ENCODE measurements around the gene PCDHGB3. TPM values are rescaled to one million over a fixed set of nuclear protein-coding genes. Genes with fewer than 3 reads are reported as not detected.
"Not testable (repeated sequence)": the region's sequence is repeated elsewhere in the genome, so short reads cannot be mapped to it uniquely, and the experiment has no call there.

Gene PCDHGB3
- total and polyA plus RNA-seq, 2 donors (not counting 1 experiment from before 2014, with no cell fraction given): 0.52 to 3.8 TPM

DNA sequence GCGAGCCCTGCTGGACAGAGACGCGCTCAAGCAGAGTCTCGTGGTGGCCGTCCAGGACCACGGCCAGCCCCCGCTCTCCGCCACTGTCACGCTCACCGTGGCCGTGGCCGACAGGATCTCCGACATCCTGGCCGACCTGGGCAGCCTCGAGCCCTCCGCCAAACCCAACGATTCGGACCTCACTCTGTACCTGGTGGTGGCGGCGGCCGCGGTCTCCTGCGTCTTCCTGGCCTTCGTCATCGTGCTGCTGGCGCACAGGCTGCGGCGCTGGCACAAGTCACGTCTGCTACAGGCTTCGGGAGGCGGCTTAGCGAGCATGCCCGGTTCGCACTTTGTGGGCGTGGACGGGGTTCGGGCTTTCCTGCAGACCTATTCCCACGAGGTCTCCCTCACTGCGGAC lies 37.5 kb upstream of the PCDHGB3 start:
- ATAC-seq (ENCODE audit: low read depth); H3K4me3 ChIP-seq (ENCODE audit: control extremely low read depth in 1 of 5, extremely low read depth in 1 of 5, insufficient read depth in 1 of 5, low read depth in 2 of 5, low read length in 4 of 5); H3K4me2 ChIP-seq (replicated peaks; ENCODE audit: low read depth, low read length, poor library complexity, severe bottlenecking); H3K79me2 ChIP-seq (ENCODE audit: control insufficient read depth, insufficient read depth, low read length); H3K36me3 ChIP-seq (replicated peaks in 1 of 2; ENCODE audit: control extremely low read depth in 1 of 2, control insufficient read depth in 1 of 2, extremely low read depth in 1 of 2, insufficient read depth in 2 of 2, low read length in 1 of 2); H3K27ac Mint-ChIP-seq; H3K4me3 Mint-ChIP-seq; intact Hi-C loops (cut with micrococcal nuclease); H2AFZ ChIP-seq (ENCODE audit: insufficient read depth, low read depth, low read length, poor library complexity, severe bottlenecking); CTCF ChIA-PET; H3K4me1 Mint-ChIP-seq; H3K4me1 ChIP-seq (ENCODE audit: control insufficient read depth in 2 of 2, insufficient read depth in 2 of 2, low read length in 2 of 2); DNase-seq; H3K9me3 Mint-ChIP-seq (ENCODE audit: insufficient read depth); H4K20me1 ChIP-seq (ENCODE audit: control insufficient read depth, insufficient read depth, low read length, poor library complexity, severe bottlenecking); H3K9ac ChIP-seq (ENCODE audit: low read length); H3K27ac ChIP-seq (ENCODE audit: low read length in 2 of 2); POLR2A ChIA-PET: not testable (repeated sequence)
- H3K27me3 ChIP-seq (replicated peaks in 1 of 4; ENCODE audit: control extremely low read depth in 1 of 4, control insufficient read depth in 3 of 4, insufficient read depth in 4 of 4, low read length in 3 of 4): peaks cover 0 to 52% (median 45%) of the 10 kb centered on the region in 4 experiments
- H3K9me3 ChIP-seq (ENCODE audit: control extremely low read depth in 1 of 3, control insufficient read depth in 2 of 3, insufficient read depth in 1 of 3, low read length in 2 of 3): peaks cover 12 to 42% (median 38%) of the 10 kb centered on the region in 3 donors
- WGBS (ENCODE audit: insufficient coverage): 48% methylated on average over 32 of the region's 39 CpGs
- peaks cover 75% of the 10 kb centered on the region for H3K27me3 Mint-ChIP-seq

DNA sequence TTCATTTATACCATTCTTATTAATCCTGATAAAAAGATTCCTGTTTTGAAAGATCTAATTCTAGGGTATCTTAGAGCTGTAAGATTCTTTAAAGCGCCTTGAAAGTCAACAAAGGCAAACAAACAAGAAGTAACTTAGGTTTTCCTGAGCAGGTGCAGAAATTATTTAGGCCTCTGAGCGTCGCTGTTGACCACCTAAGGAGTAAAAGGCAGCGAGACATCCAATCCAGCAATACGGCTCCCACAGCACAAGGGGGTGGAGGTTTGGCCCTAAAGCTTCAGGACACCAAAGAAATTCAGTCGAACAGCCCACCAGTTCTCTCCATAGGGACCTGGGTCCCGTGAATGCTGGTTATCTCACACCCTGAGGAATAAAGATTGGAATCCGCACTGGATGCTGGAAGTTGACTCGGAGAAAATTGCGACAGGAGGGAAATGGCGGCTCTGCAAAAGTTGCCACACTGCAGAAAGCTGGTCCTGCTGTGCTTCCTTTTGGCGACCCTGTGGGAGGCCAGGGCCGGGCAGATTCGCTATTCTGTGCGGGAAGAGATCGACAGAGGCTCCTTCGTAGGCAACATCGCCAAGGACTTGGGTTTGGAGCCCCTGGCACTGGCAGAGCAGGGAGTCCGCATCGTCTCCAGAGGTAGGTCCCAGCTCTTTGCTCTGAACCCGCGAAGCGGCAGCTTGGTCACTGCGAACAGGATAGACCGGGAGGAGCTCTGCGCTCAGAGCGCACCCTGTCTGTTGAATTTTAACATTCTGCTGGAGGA lies 31.3 kb upstream of the PCDHGB3 start, which contains the start of gene PCDHGA2:
TSS of gene PCDHGA2 (plus strand) at position 223 of the 769 bp plus-strand sequence.
- H3K4me1 Mint-ChIP-seq: peaks cover 2% of the 10 kb centered on the region
- no peaks in the 10 kb centered on the region for H3K79me2 ChIP-seq (ENCODE audit: control insufficient read depth, insufficient read depth, low read length)
- no peak within 1 kb of the TSS for H3K9ac ChIP-seq (ENCODE audit: low read length)
- peak within 1 kb of the TSS; percentile 13 for H3K4me3 Mint-ChIP-seq
- H3K27me3 Mint-ChIP-seq: peaks cover 74% of the 10 kb centered on the region
- H4K20me1 ChIP-seq (ENCODE audit: control insufficient read depth, insufficient read depth, low read length, poor library complexity, severe bottlenecking): no peaks in the 10 kb centered on the region
- TF ChIP-seq EZH2 (IDR thresholded peaks at IDR 0.05; ENCODE audit: borderline replicate concordance, insufficient read depth, low read depth, low read length, poor library complexity, severe bottlenecking): no peak
- TF ChIP-seq, protein P1, sequence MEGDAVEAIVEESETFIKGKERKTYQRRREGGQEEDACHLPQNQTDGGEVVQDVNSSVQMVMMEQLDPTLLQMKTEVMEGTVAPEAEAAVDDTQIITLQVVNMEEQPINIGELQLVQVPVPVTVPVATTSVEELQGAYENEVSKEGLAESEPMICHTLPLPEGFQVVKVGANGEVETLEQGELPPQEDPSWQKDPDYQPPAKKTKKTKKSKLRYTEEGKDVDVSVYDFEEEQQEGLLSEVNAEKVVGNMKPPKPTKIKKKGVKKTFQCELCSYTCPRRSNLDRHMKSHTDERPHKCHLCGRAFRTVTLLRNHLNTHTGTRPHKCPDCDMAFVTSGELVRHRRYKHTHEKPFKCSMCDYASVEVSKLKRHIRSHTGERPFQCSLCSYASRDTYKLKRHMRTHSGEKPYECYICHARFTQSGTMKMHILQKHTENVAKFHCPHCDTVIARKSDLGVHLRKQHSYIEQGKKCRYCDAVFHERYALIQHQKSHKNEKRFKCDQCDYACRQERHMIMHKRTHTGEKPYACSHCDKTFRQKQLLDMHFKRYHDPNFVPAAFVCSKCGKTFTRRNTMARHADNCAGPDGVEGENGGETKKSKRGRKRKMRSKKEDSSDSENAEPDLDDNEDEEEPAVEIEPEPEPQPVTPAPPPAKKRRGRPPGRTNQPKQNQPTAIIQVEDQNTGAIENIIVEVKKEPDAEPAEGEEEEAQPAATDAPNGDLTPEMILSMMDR (IDR thresholded peaks at IDR 0.05): no peak
- H3K27ac ChIP-seq (ENCODE audit: low read length in 2 of 2): no peak within 1 kb of the TSS
- peaks cover 15% of the 10 kb centered on the region for H3K9me3 Mint-ChIP-seq (ENCODE audit: insufficient read depth)
- H3K9me3 ChIP-seq (ENCODE audit: control extremely low read depth in 1 of 3, control insufficient read depth in 2 of 3, insufficient read depth in 1 of 3, low read length in 2 of 3): peaks cover 5 to 43% (median 35%) of the 10 kb centered on the region in 3 donors
- no peak within 1 kb of the TSS for H3K27ac Mint-ChIP-seq
- intact Hi-C loops (cut with micrococcal nuclease): no loop called here
- H3K4me2 ChIP-seq (replicated peaks; ENCODE audit: low read depth, low read length, poor library complexity, severe bottlenecking): no peak within 1 kb of the TSS
- no peak within 1 kb of the TSS for H3K4me3 ChIP-seq (ENCODE audit: control extremely low read depth in 1 of 5, extremely low read depth in 1 of 5, insufficient read depth in 1 of 5, low read depth in 2 of 5, low read length in 4 of 5)
- peaks cover 0 to 4% of the 10 kb centered on the region in 2 donors for H3K4me1 ChIP-seq (ENCODE audit: control insufficient read depth in 2 of 2, insufficient read depth in 2 of 2, low read length in 2 of 2)
- no peak for ATAC-seq (ENCODE audit: low read depth)
- 21% methylated on average over 24 of the region's 27 CpGs for WGBS (ENCODE audit: insufficient coverage)
- DNase-seq: no peak
- H3K36me3 ChIP-seq (replicated peaks in 1 of 2; ENCODE audit: control extremely low read depth in 1 of 2, control insufficient read depth in 1 of 2, extremely low read depth in 1 of 2, insufficient read depth in 2 of 2, low read length in 1 of 2): no peaks in the 10 kb centered on the region
- ChIA-PET POLR2A (no interaction called here), CTCF (interaction anchor here (1.0 kb wide), 1 partner anchor 13 kb away, joined by 3 read pairs; no protein-coding TSS in a partner anchor)
- no peak within 1 kb of the TSS for H2AFZ ChIP-seq (ENCODE audit: insufficient read depth, low read depth, low read length, poor library complexity, severe bottlenecking)
- H3K27me3 ChIP-seq (replicated peaks in 1 of 4; ENCODE audit: control extremely low read depth in 1 of 4, control insufficient read depth in 3 of 4, insufficient read depth in 4 of 4, low read length in 3 of 4): peaks cover 0 to 55% (median 47%) of the 10 kb centered on the region in 4 experiments

DNA sequence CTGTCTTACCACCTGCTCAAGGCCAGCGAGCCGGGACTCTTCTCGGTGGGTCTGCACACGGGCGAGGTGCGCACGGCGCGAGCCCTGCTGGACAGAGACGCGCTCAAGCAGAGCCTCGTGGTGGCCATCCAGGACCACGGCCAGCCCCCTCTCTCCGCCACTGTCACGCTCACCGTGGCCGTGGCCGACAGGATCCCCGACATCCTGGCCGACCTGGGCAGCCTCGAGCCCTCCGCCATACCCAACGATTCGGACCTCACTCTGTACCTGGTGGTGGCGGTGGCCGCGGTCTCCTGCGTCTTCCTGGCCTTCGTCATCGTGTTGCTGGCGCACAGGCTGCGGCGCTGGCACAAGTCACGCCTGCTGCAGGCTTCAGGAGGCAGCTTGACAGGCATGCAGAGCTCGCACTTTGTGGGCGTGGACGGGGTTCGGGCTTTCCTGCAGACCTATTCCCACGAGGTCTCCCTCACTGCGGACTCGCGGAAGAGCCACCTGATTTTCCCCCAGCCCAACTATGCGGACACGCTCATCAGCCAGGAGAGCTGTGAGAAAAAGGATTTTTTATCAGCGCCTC lies 29.2 kb upstream of the PCDHGB3 start:
- Mint-ChIP-seq H3K27me3 (peaks cover 65% of the 10 kb centered on the region), H3K9me3 (ENCODE audit: insufficient read depth) (peaks cover 12% of the 10 kb centered on the region)
- intact Hi-C loops (cut with micrococcal nuclease); H3K9ac ChIP-seq (ENCODE audit: low read length); H3K4me1 ChIP-seq (ENCODE audit: control insufficient read depth in 2 of 2, insufficient read depth in 2 of 2, low read length in 2 of 2); H2AFZ ChIP-seq (ENCODE audit: insufficient read depth, low read depth, low read length, poor library complexity, severe bottlenecking); H3K36me3 ChIP-seq (replicated peaks in 1 of 2; ENCODE audit: control extremely low read depth in 1 of 2, control insufficient read depth in 1 of 2, extremely low read depth in 1 of 2, insufficient read depth in 2 of 2, low read length in 1 of 2); H3K4me3 ChIP-seq (ENCODE audit: control extremely low read depth in 1 of 5, extremely low read depth in 1 of 5, insufficient read depth in 1 of 5, low read depth in 2 of 5, low read length in 4 of 5); H4K20me1 ChIP-seq (ENCODE audit: control insufficient read depth, insufficient read depth, low read length, poor library complexity, severe bottlenecking); H3K27ac ChIP-seq (ENCODE audit: low read length in 2 of 2); ATAC-seq (ENCODE audit: low read depth); POLR2A ChIA-PET; CTCF ChIA-PET; DNase-seq; H3K27ac Mint-ChIP-seq; H3K4me2 ChIP-seq (replicated peaks; ENCODE audit: low read depth, low read length, poor library complexity, severe bottlenecking); H3K4me3 Mint-ChIP-seq; H3K79me2 ChIP-seq (ENCODE audit: control insufficient read depth, insufficient read depth, low read length); H3K4me1 Mint-ChIP-seq: not testable (repeated sequence)
- WGBS (ENCODE audit: insufficient coverage): 71% methylated on average over 23 of the region's 45 CpGs
- Histone ChIP-seq H3K9me3 (ENCODE audit: control extremely low read depth in 1 of 3, control insufficient read depth in 2 of 3, insufficient read depth in 1 of 3, low read length in 2 of 3) (peaks cover 1 to 50% (median 48%) of the 10 kb centered on the region in 3 donors), H3K27me3 (replicated peaks in 1 of 4; ENCODE audit: control extremely low read depth in 1 of 4, control insufficient read depth in 3 of 4, insufficient read depth in 4 of 4, low read length in 3 of 4) (peaks cover 0 to 54% (median 45%) of the 10 kb centered on the region in 4 experiments)
